Measurements from ENCODE around the gene MYLK.

DNA sequence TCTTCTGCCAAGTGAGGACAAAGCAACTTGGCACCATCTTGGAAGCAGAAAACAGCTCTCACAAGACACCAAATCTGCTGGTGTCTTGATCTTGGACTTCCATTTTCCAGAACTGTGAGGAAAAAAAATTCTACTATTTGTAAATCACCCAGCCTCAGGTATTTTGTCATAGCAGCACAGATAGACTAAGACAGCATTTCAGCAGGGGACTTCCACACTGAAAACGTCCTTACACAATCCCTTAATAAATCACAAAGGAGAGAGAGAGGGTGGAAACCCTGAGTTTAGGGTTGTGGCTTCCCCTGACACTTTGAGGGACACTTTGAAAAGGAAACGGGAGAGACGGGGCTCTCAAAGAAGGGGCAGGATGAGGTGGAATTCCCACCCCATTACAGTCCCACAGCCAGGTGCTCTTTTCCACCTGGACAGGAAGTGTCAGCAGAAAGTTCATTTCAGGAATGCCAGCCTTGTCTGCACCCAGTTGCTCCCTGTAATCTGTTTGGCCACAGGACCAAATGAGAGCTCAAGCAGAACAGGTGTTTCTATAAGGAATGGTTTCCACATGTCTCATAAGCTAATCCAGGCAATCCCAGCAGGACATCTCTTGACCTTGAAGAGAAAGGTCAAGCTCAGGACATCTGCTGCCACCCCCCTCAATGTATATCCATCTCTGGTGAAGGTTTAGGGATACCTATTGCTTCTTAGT is 51.3 kb downstream of the MYLK start:
- TF ChIP-seq, protein P1, sequence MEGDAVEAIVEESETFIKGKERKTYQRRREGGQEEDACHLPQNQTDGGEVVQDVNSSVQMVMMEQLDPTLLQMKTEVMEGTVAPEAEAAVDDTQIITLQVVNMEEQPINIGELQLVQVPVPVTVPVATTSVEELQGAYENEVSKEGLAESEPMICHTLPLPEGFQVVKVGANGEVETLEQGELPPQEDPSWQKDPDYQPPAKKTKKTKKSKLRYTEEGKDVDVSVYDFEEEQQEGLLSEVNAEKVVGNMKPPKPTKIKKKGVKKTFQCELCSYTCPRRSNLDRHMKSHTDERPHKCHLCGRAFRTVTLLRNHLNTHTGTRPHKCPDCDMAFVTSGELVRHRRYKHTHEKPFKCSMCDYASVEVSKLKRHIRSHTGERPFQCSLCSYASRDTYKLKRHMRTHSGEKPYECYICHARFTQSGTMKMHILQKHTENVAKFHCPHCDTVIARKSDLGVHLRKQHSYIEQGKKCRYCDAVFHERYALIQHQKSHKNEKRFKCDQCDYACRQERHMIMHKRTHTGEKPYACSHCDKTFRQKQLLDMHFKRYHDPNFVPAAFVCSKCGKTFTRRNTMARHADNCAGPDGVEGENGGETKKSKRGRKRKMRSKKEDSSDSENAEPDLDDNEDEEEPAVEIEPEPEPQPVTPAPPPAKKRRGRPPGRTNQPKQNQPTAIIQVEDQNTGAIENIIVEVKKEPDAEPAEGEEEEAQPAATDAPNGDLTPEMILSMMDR (IDR thresholded peaks at IDR 0.05; ENCODE audit: insufficient read depth, low read length), result no peak
- TF ChIP-seq POLR2AphosphoS5 (IDR thresholded peaks at IDR 0.05; ENCODE audit: low read depth) (no peak), GABPA (IDR thresholded peaks at IDR 0.05; ENCODE audit: low read depth) (no peak)
- TF ChIP-seq, protein P2, sequence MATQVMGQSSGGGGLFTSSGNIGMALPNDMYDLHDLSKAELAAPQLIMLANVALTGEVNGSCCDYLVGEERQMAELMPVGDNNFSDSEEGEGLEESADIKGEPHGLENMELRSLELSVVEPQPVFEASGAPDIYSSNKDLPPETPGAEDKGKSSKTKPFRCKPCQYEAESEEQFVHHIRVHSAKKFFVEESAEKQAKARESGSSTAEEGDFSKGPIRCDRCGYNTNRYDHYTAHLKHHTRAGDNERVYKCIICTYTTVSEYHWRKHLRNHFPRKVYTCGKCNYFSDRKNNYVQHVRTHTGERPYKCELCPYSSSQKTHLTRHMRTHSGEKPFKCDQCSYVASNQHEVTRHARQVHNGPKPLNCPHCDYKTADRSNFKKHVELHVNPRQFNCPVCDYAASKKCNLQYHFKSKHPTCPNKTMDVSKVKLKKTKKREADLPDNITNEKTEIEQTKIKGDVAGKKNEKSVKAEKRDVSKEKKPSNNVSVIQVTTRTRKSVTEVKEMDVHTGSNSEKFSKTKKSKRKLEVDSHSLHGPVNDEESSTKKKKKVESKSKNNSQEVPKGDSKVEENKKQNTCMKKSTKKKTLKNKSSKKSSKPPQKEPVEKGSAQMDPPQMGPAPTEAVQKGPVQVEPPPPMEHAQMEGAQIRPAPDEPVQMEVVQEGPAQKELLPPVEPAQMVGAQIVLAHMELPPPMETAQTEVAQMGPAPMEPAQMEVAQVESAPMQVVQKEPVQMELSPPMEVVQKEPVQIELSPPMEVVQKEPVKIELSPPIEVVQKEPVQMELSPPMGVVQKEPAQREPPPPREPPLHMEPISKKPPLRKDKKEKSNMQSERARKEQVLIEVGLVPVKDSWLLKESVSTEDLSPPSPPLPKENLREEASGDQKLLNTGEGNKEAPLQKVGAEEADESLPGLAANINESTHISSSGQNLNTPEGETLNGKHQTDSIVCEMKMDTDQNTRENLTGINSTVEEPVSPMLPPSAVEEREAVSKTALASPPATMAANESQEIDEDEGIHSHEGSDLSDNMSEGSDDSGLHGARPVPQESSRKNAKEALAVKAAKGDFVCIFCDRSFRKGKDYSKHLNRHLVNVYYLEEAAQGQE (IDR thresholded peaks at IDR 0.05; ENCODE audit: insufficient replicate concordance, low read depth), result no peak

Measured in HL-60 (cell line).